ENCODE results near the gene TGM4.

Gene TGM4

GRCh38 chr3:44910693-44911092, 36.3 kb downstream of the TGM4 start:
- no peak overlapping the region for H3K4me3 ChIP-seq (ENCODE audit: low read length)
- no peak for DNase-seq (ENCODE audit: low read depth)
- no peak for TF ChIP-seq CTCF (conservative IDR thresholded peaks at IDR 0.05; ENCODE audit: low read length)

- no peak overlapping the region for H3K4me3 ChIP-seq (ENCODE audit: low read length)
- DNase-seq (ENCODE audit: low read depth): peak; percentile 67
- peak; percentile 92 for TF ChIP-seq CTCF (conservative IDR thresholded peaks at IDR 0.05; ENCODE audit: low read length)
These were observed 39.6 kb downstream of the TGM4 start for GRCh38 chr3:44913868-44914468.

GRCh38 chr3:44914936-44915335, 40.5 kb downstream of the TGM4 start:
- peak; percentile 50 for TF ChIP-seq CTCF (conservative IDR thresholded peaks at IDR 0.05; ENCODE audit: low read length)
- H3K4me3 ChIP-seq (ENCODE audit: low read length): no peak overlapping the region
- DNase-seq (ENCODE audit: low read depth): no peak

- no peak for TF ChIP-seq CTCF (conservative IDR thresholded peaks at IDR 0.05; ENCODE audit: low read length)
- no peak overlapping the region for H3K4me3 ChIP-seq (ENCODE audit: low read length)
- DNase-seq (ENCODE audit: low read depth): peak; percentile 17
These were observed 41.5 kb downstream of the TGM4 start for GRCh38 chr3:44915702-44916438.

- TF ChIP-seq CTCF (conservative IDR thresholded peaks at IDR 0.05; ENCODE audit: low read length): no peak
These were observed 43.7 kb downstream of the TGM4 start for GRCh38 chr3:44918087-44918486.

GRCh38 chr3:44918581-44918980, 44.2 kb downstream of the TGM4 start:
- no peak for DNase-seq (ENCODE audit: low read depth)
- TF ChIP-seq CTCF (conservative IDR thresholded peaks at IDR 0.05; ENCODE audit: low read length): no peak
- H3K4me3 ChIP-seq (ENCODE audit: low read length): no peak overlapping the region

More at GRCh38 chr3:44918087-44918486, 43.7 kb downstream of the TGM4 start:
- no peak overlapping the region for H3K4me3 ChIP-seq (ENCODE audit: low read length)
- DNase-seq (ENCODE audit: low read depth): no peak

GRCh38 chr3:44920081-44920480, 45.7 kb downstream of the TGM4 start:
- no peak for DNase-seq (ENCODE audit: low read depth)

More at GRCh38 chr3:44920081-44920480, 45.7 kb downstream of the TGM4 start:
- TF ChIP-seq CTCF (conservative IDR thresholded peaks at IDR 0.05; ENCODE audit: low read length): no peak
- H3K4me3 ChIP-seq (ENCODE audit: low read length): no peak overlapping the region
